HepG2 (cell line): Measurements from ENCODE around the gene CNTN2. TPM values are rescaled to one million over a fixed set of nuclear protein-coding genes. Genes with fewer than 3 reads are reported as not detected.

Experiments
- ATF7 ChIP-seq, 2 experiments: fragments of 450-650 bp in 1 of 2; sonication (generic) in 1 of 2; formaldehyde crosslinking in 1 of 2; IDR thresholded peaks; 2 replicates each; pipeline versions ENCODE4 v1.4.0 to v1.6.1; 2016 to 2020; ENCODE audit warnings: antibody characterized with exemption in 1 of 2, mild to moderate bottlenecking in 1 of 2, missing genetic modification reagents in 1 of 2
- BRCA1 ChIP-seq: sonication (generic); formaldehyde crosslinking; IDR thresholded peaks from 2 replicates; pipeline ENCODE4 v1.4.0; 2020; ENCODE audit warnings: missing genetic modification reagents
- CC2D1A ChIP-seq: sonication (generic); formaldehyde crosslinking; IDR thresholded peaks from 2 replicates; pipeline ENCODE4 v1.8.1; 2023; ENCODE audit warnings: mild to moderate bottlenecking, missing genetic modification reagents
- HDAC6 ChIP-seq: fragments of 200-600 bp; sonication (generic); IDR thresholded peaks from 2 replicates; pipeline ENCODE4 v1.7.0; 2017; ENCODE audit warnings: mild to moderate bottlenecking, antibody characterized with exemption, low read length, low read depth
- HOXD1 ChIP-seq: sonication (generic); formaldehyde crosslinking; IDR thresholded peaks from 2 replicates; pipeline ENCODE4 v1.5.0; 2020; ENCODE audit warnings: missing genetic modification reagents
- TCF7 ChIP-seq: sonication (generic); IDR thresholded peaks from 2 replicates; pipeline ENCODE4 v1.6.1; 2016; ENCODE audit warnings: antibody characterized with exemption, low read depth
- ZNF235 ChIP-seq: sonication (generic); formaldehyde crosslinking; IDR thresholded peaks from 2 replicates; pipeline ENCODE4 v1.8.1; 2023; ENCODE audit warnings: mild to moderate bottlenecking, missing genetic modification reagents, borderline replicate concordance
- ZNF782 ChIP-seq: sonication (generic); formaldehyde crosslinking; IDR thresholded peaks from 2 replicates; pipeline ENCODE4 v1.4.0; 2020; ENCODE audit warnings: missing genetic modification reagents, mild to moderate bottlenecking, borderline replicate concordance
- polyA plus RNA-seq, 8 experiments: library from polyadenylated mRNA; depleted of rRNA in 3 of 8; stranded (reverse) in 7 of 8; unstranded in 1 of 8; fragments of >200 nt; fragmentation: Illumina TruSeq in 4 of 8; extraction: Trizol in 4 of 8; gene quantifications; 2 replicates each; pipeline versions ENCODE4 v1.2.1 to v1.2.3, GENCODE V29; 2011 to 2016; ENCODE audit warnings: low read depth in 4 of 8, missing spikeins in 1 of 8, mixed read lengths in 1 of 8; ENCODE audit not compliant: insufficient read depth in 1 of 8
- total RNA-seq, 5 experiments: library from RNA; depleted of rRNA; stranded (reverse); fragments of >200 nt; fragmentation: Illumina TruSeq; extraction: Trizol; gene quantifications; 2 replicates each; pipeline ENCODE4 v1.2.3, GENCODE V29; 2016; ENCODE audit warnings: low read depth in 1 of 5
- TF ChIP-seq, protein P1 (sequence below): sonication (generic); formaldehyde crosslinking; IDR thresholded peaks from 2 replicates; pipeline ENCODE4 v1.5.1; 2020; ENCODE audit warnings: mild to moderate bottlenecking, missing genetic modification reagents, borderline replicate concordance
- TF ChIP-seq, protein P2 (sequence below): IDR thresholded peaks from 2 replicates; pipeline ENCODE4 v1.6.1; 2018; ENCODE audit warnings: missing genetic modification reagents

Gene CNTN2
- total and polyA plus RNA-seq, 2 of the 13 experiments (the other 11 are each of a cell fraction or from before 2014, with no cell fraction given): not detected

DNA sequence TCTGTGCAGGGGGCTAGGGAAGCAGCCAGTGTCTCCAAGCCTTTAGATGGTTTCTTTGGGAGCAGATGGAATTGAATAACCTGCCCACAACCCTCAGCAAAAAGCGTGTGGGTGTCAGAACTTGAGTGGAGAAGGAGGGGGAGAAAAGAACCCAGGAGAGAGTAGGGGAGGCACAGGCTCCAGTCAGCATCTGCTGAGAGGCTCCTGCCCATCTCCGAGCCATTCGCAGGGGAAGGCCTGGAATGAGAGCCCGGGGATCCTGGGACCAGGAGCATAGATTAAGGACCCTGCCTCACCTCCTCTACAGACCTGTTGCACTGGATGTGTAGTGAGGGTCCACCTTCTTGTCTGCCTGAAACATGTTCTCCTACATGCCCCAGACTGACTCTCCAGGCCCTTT is 25.0 kb downstream of the CNTN2 start (continued):
- TF ChIP-seq, protein P1, sequence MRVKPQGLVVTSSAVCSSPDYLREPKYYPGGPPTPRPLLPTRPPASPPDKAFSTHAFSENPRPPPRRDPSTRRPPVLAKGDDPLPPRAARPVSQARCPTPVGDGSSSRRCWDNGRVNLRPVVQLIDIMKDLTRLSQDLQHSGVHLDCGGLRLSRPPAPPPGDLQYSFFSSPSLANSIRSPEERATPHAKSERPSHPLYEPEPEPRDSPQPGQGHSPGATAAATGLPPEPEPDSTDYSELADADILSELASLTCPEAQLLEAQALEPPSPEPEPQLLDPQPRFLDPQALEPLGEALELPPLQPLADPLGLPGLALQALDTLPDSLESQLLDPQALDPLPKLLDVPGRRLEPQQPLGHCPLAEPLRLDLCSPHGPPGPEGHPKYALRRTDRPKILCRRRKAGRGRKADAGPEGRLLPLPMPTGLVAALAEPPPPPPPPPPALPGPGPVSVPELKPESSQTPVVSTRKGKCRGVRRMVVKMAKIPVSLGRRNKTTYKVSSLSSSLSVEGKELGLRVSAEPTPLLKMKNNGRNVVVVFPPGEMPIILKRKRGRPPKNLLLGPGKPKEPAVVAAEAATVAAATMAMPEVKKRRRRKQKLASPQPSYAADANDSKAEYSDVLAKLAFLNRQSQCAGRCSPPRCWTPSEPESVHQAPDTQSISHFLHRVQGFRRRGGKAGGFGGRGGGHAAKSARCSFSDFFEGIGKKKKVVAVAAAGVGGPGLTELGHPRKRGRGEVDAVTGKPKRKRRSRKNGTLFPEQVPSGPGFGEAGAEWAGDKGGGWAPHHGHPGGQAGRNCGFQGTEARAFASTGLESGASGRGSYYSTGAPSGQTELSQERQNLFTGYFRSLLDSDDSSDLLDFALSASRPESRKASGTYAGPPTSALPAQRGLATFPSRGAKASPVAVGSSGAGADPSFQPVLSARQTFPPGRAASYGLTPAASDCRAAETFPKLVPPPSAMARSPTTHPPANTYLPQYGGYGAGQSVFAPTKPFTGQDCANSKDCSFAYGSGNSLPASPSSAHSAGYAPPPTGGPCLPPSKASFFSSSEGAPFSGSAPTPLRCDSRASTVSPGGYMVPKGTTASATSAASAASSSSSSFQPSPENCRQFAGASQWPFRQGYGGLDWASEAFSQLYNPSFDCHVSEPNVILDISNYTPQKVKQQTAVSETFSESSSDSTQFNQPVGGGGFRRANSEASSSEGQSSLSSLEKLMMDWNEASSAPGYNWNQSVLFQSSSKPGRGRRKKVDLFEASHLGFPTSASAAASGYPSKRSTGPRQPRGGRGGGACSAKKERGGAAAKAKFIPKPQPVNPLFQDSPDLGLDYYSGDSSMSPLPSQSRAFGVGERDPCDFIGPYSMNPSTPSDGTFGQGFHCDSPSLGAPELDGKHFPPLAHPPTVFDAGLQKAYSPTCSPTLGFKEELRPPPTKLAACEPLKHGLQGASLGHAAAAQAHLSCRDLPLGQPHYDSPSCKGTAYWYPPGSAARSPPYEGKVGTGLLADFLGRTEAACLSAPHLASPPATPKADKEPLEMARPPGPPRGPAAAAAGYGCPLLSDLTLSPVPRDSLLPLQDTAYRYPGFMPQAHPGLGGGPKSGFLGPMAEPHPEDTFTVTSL: no peak
- TF ChIP-seq, protein P2, sequence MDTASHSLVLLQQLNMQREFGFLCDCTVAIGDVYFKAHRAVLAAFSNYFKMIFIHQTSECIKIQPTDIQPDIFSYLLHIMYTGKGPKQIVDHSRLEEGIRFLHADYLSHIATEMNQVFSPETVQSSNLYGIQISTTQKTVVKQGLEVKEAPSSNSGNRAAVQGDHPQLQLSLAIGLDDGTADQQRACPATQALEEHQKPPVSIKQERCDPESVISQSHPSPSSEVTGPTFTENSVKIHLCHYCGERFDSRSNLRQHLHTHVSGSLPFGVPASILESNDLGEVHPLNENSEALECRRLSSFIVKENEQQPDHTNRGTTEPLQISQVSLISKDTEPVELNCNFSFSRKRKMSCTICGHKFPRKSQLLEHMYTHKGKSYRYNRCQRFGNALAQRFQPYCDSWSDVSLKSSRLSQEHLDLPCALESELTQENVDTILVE (CRISPR knock-in tag): no peak
- TF ChIP-seq HDAC6: no peak
- TF ChIP-seq HOXD1: no peak
- TF ChIP-seq ATF7 (IDR thresholded peaks at IDR 0.05): no peak
- no peak for TF ChIP-seq ATF7 (CRISPR knock-in tag; IDR thresholded peaks at IDR 0.05)
- no peak for TF ChIP-seq ZNF782 (CRISPR knock-in tag)
- no peak for TF ChIP-seq ZNF235 (CRISPR knock-in tag)
- no peak for TF ChIP-seq CC2D1A (CRISPR knock-in tag)
- no peak for TF ChIP-seq BRCA1 (CRISPR knock-in tag)
- TF ChIP-seq TCF7: no peak
